Measurements from ENCODE around the gene GSTA1.
"Not testable (repeated sequence)": the region's sequence is repeated elsewhere in the genome, so short reads cannot be mapped to it uniquely, and the experiment has no call there.

DNA sequence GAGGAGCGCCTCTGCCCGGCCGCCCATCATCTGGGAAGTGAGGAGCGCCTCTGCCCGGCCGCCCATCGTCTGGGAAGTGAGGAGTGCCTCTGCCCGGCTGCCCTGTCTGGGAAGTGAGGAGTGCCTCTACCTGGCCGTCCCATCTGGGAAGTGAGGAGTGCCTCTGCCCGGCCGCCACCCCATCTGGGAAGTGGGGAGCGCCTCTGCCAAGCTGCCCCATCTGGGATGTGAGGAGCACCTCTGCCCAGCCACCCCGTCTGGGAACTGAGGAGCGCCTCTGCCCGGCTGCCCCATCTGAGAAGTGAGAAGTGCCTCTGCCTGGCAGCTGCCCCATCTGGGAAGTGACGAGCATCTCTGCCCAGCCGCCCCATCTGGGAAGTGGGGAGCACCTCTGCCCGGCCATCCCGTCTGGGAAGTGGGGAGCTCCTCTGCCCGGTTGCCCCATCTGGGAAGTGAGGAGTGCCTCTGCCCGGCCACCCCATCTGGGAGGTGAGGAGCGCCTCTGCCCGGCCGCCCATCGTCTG lies 21.7 kb upstream of the GSTA1 start:
- not testable (repeated sequence) for TF ChIP-seq POLR2A (IDR thresholded peaks at IDR 0.05)
- TF ChIP-seq, protein P1, sequence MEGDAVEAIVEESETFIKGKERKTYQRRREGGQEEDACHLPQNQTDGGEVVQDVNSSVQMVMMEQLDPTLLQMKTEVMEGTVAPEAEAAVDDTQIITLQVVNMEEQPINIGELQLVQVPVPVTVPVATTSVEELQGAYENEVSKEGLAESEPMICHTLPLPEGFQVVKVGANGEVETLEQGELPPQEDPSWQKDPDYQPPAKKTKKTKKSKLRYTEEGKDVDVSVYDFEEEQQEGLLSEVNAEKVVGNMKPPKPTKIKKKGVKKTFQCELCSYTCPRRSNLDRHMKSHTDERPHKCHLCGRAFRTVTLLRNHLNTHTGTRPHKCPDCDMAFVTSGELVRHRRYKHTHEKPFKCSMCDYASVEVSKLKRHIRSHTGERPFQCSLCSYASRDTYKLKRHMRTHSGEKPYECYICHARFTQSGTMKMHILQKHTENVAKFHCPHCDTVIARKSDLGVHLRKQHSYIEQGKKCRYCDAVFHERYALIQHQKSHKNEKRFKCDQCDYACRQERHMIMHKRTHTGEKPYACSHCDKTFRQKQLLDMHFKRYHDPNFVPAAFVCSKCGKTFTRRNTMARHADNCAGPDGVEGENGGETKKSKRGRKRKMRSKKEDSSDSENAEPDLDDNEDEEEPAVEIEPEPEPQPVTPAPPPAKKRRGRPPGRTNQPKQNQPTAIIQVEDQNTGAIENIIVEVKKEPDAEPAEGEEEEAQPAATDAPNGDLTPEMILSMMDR (IDR thresholded peaks at IDR 0.05): not testable (repeated sequence)

All from body of pancreas (tissue), 4 donors.